Muscle layer of duodenum (tissue), 2 donors: ENCODE data around the gene SLC35E3.
A peak's percentile ranks its signal among the peaks of the same experiment; 100 is the strongest.
"Not testable (repeated sequence)": the region's sequence is repeated elsewhere in the genome, so short reads cannot be mapped to it uniquely, and the experiment has no call there.

Experiments
- H3K27ac ChIP-seq: one replicate; pipeline ENCODE4 v1.7.0; 2013; ENCODE audit warnings: mild to moderate bottlenecking, low read length
- H3K27me3 ChIP-seq: one replicate; pipeline ENCODE4 v1.7.0; 2013; ENCODE audit warnings: low read depth, mild to moderate bottlenecking, control low read depth, low read length
- H3K36me3 ChIP-seq, 2 donors: one replicate each; pipeline ENCODE4 v1.7.0; 2013; ENCODE audit warnings: low read length in 2 of 2, control low read depth in 1 of 2, mild to moderate bottlenecking in 1 of 2; ENCODE audit not compliant: insufficient read depth in 2 of 2, control insufficient read depth in 1 of 2
- H3K4me1 ChIP-seq, 2 donors: one replicate each; pipeline ENCODE4 v1.7.0; 2013; ENCODE audit warnings: low read length in 2 of 2, mild to moderate bottlenecking in 2 of 2, control low read depth in 1 of 2, moderate library complexity in 1 of 2; ENCODE audit not compliant: insufficient read depth in 2 of 2, control insufficient read depth in 1 of 2
- H3K4me3 ChIP-seq, 2 donors: one replicate each; pipeline ENCODE4 v1.7.0; 2013; ENCODE audit warnings: low read length in 2 of 2, low read depth in 1 of 2, mild to moderate bottlenecking in 1 of 2
- H3K9me3 ChIP-seq, 2 donors: one replicate each; pipeline ENCODE4 v1.7.0; 2013; ENCODE audit warnings: low read length in 2 of 2, control low read depth in 1 of 2, mild to moderate bottlenecking in 1 of 2; ENCODE audit not compliant: control insufficient read depth in 1 of 2
- donor health status: healthy.

SLC35E3 gene

GRCh38 chr12:68807576-68808387 is 61.8 kb downstream of the SLC35E3 start, which contains the start of gene MDM2:
Gene MDM2 (plus strand): TSS chr12:68808177. CDS start chr12:68808478, 301 bp downstream.
- H3K9me3 ChIP-seq, result no peaks in the 10 kb centered on the region
- peaks cover 4 to 12% of the 10 kb centered on the region in 2 donors for H3K4me1 ChIP-seq
- H3K27ac ChIP-seq, result peak within 1 kb of the TSS; percentile 99
- H3K4me3 ChIP-seq, result peak within 1 kb of the TSS; percentile 86 to 96
- peaks cover under 1 to 4% of the 10 kb centered on the region in 2 donors for H3K36me3 ChIP-seq
- no peaks in the 10 kb centered on the region for H3K27me3 ChIP-seq

- H3K27ac ChIP-seq, result peak overlapping the region; percentile 99
- peak overlapping the region; percentile 86 to 96 for H3K4me3 ChIP-seq
- no peaks in the 10 kb centered on the region for H3K27me3 ChIP-seq
- H3K9me3 ChIP-seq, result no peaks in the 10 kb centered on the region
- peaks cover 9% of the 10 kb centered on the region in 2 donors for H3K36me3 ChIP-seq
- H3K4me1 ChIP-seq, result peaks cover 10 to 17% of the 10 kb centered on the region in 2 donors
Measured at GRCh38 chr12:68808388-68809189, 62.6 kb downstream of the SLC35E3 start.

GRCh38 chr12:68809190-68810026 is 63.4 kb downstream of the SLC35E3 start:
- H3K4me1 ChIP-seq, result peaks cover 10 to 18% of the 10 kb centered on the region in 2 donors
- no peaks in the 10 kb centered on the region for H3K27me3 ChIP-seq
- H3K36me3 ChIP-seq, result peaks cover 13% of the 10 kb centered on the region in 2 donors
- no peaks in the 10 kb centered on the region for H3K9me3 ChIP-seq
- peak overlapping the region; percentile 86 to 96 for H3K4me3 ChIP-seq
- H3K27ac ChIP-seq, result peak overlapping the region; percentile 99

GRCh38 chr12:68810027-68810389 is 64.0 kb downstream of the SLC35E3 start:
- H3K36me3 ChIP-seq, result peaks cover 15 to 17% of the 10 kb centered on the region in 2 donors
- H3K9me3 ChIP-seq, H3K27ac ChIP-seq, H3K27me3 ChIP-seq: not testable (repeated sequence)
- H3K4me1 ChIP-seq, result peaks cover 10 to 24% of the 10 kb centered on the region in 2 donors
- peak overlapping the region; percentile 86 to 96 for H3K4me3 ChIP-seq

- peaks cover 10 to 30% of the 10 kb centered on the region in 2 donors for H3K4me1 ChIP-seq
- not testable (repeated sequence) for H3K27me3 ChIP-seq, H3K27ac ChIP-seq, H3K9me3 ChIP-seq, H3K4me3 ChIP-seq
- H3K36me3 ChIP-seq, result peaks cover 15 to 17% of the 10 kb centered on the region in 2 donors
Measured at GRCh38 chr12:68811573-68811972, 65.6 kb downstream of the SLC35E3 start.

- Histone ChIP-seq H3K36me3 (peaks cover 17 to 22% of the 10 kb centered on the region in 2 donors), H3K4me3 (peak overlapping the region in 1 of 2 donors; percentile 23), H3K9me3 (no peaks in the 10 kb centered on the region), H3K27ac (peak overlapping the region; percentile 35), H3K4me1 (peaks cover 10 to 30% of the 10 kb centered on the region in 2 donors), H3K27me3 (no peaks in the 10 kb centered on the region)
Measured at GRCh38 chr12:68812553-68813241, 66.7 kb downstream of the SLC35E3 start.

- Histone ChIP-seq H3K4me1 (peaks cover 10 to 30% of the 10 kb centered on the region in 2 donors), H3K36me3 (peaks cover 17 to 25% of the 10 kb centered on the region in 2 donors), H3K27me3 (no peaks in the 10 kb centered on the region), H3K27ac (peak overlapping the region; percentile 35), H3K9me3 (no peaks in the 10 kb centered on the region), H3K4me3 (peak overlapping the region in 1 of 2 donors; percentile 23)
Measured at GRCh38 chr12:68813242-68813593, 67.2 kb downstream of the SLC35E3 start.

GRCh38 chr12:68814490-68815231 is 68.7 kb downstream of the SLC35E3 start:
- peaks cover 26 to 27% of the 10 kb centered on the region in 2 donors for H3K36me3 ChIP-seq
- no peaks in the 10 kb centered on the region for H3K9me3 ChIP-seq
- H3K4me1 ChIP-seq, result peaks cover 10 to 25% of the 10 kb centered on the region in 2 donors
- no peaks in the 10 kb centered on the region for H3K27me3 ChIP-seq
- H3K4me3 ChIP-seq, result no peak overlapping the region
- H3K27ac ChIP-seq, result no peak overlapping the region

GRCh38 chr12:68815232-68815927 is 69.4 kb downstream of the SLC35E3 start:
- Histone ChIP-seq H3K27ac (no peak overlapping the region), H3K9me3 (no peaks in the 10 kb centered on the region), H3K36me3 (peaks cover 28 to 32% of the 10 kb centered on the region in 2 donors), H3K4me3 (no peak overlapping the region), H3K27me3 (no peaks in the 10 kb centered on the region), H3K4me1 (peaks cover 10 to 25% of the 10 kb centered on the region in 2 donors)
